Activated T-helper 17 cell treated with anti-CD3 and anti-CD28 coated beads, Interleukin-2, amount 50 U/mL, for 72 hours (primary cell): ENCODE results near the gene BCAP29. TPM values are rescaled to one million over a fixed set of nuclear protein-coding genes. Genes with fewer than 3 reads are reported as not detected.
"Not testable (repeated sequence)": the region's sequence is repeated elsewhere in the genome, so short reads cannot be mapped to it uniquely, and the experiment has no call there.

Experiments used
- ATAC-seq: fragments of 150-1000 bp; cut with Tn5 transposase; replicated peaks from 2 replicates; pipeline ENCODE4 v1.10.0; 2021; ENCODE audit warnings: mild to moderate bottlenecking, moderate library complexity
- H3K27ac Mint-ChIP-seq: one replicate; pipeline ENCODE4 v1.8.0; 2022; ENCODE audit warnings: mixed read lengths
- H3K27me3 Mint-ChIP-seq: one replicate; pipeline ENCODE4 v1.8.0; 2022; ENCODE audit warnings: mixed read lengths
- H3K36me3 Mint-ChIP-seq: one replicate; pipeline ENCODE4 v1.8.0; 2022; ENCODE audit warnings: low read depth, mild to moderate bottlenecking, mixed read lengths
- H3K4me1 Mint-ChIP-seq: one replicate; pipeline ENCODE4 v1.8.0; 2022; ENCODE audit warnings: mixed read lengths
- H3K4me3 Mint-ChIP-seq: one replicate; pipeline ENCODE4 v1.8.0; 2022; ENCODE audit warnings: mild to moderate bottlenecking, mixed read lengths
- H3K9me3 Mint-ChIP-seq: one replicate; pipeline ENCODE4 v1.8.0; 2022; ENCODE audit warnings: mixed read lengths
- total RNA-seq, 2 donors: library from RNA; stranded (reverse); gene quantifications; one replicate each; pipeline ENCODE4 v1.2.3, GENCODE V29; 2022

Gene BCAP29
- total RNA-seq, 2 donors from 2014 or later = 33.3 to 51.6 TPM

- no peaks in the 10 kb centered on the region for H3K36me3 Mint-ChIP-seq
- ATAC-seq = peak; percentile 89
- no peaks in the 10 kb centered on the region for H3K9me3 Mint-ChIP-seq
- H3K4me3 Mint-ChIP-seq = no peak overlapping the region
- no peaks in the 10 kb centered on the region for H3K4me1 Mint-ChIP-seq
- H3K27me3 Mint-ChIP-seq = no peaks in the 10 kb centered on the region
- no peak overlapping the region for H3K27ac Mint-ChIP-seq
Measured at GRCh38 chr7:107622429-107622828, 42.4 kb downstream of the BCAP29 start.

GRCh38 chr7:107622894-107623293 lies 42.8 kb downstream of the BCAP29 start:
- no peaks in the 10 kb centered on the region for H3K27me3 Mint-ChIP-seq
- H3K27ac Mint-ChIP-seq = no peak overlapping the region
- ATAC-seq = no peak
- H3K4me3 Mint-ChIP-seq = no peak overlapping the region
- no peaks in the 10 kb centered on the region for H3K36me3 Mint-ChIP-seq
- no peaks in the 10 kb centered on the region for H3K4me1 Mint-ChIP-seq
- no peaks in the 10 kb centered on the region for H3K9me3 Mint-ChIP-seq

GRCh38 chr7:107627002-107627401 lies 47.0 kb downstream of the BCAP29 start:
- ATAC-seq = no peak
- H3K27me3 Mint-ChIP-seq = no peaks in the 10 kb centered on the region
- no peak overlapping the region for H3K4me3 Mint-ChIP-seq
- no peaks in the 10 kb centered on the region for H3K9me3 Mint-ChIP-seq
- no peak overlapping the region for H3K27ac Mint-ChIP-seq
- no peaks in the 10 kb centered on the region for H3K4me1 Mint-ChIP-seq
- no peaks in the 10 kb centered on the region for H3K36me3 Mint-ChIP-seq

GRCh38 chr7:107628461-107629064 lies 48.5 kb downstream of the BCAP29 start:
- Mint-ChIP-seq H3K9me3 (no peaks in the 10 kb centered on the region), H3K27ac (no peak overlapping the region), H3K36me3 (no peaks in the 10 kb centered on the region), H3K4me3 (no peak overlapping the region), H3K4me1 (no peaks in the 10 kb centered on the region), H3K27me3 (no peaks in the 10 kb centered on the region)
- no peak for ATAC-seq

- Mint-ChIP-seq H3K4me1 (no peaks in the 10 kb centered on the region), H3K36me3 (no peaks in the 10 kb centered on the region), H3K27ac (no peak overlapping the region)
Measured at GRCh38 chr7:107630342-107630741, 50.3 kb downstream of the BCAP29 start.

GRCh38 chr7:107631588-107632491 lies 51.8 kb downstream of the BCAP29 start:
- H3K4me1 Mint-ChIP-seq = no peaks in the 10 kb centered on the region
- H3K4me3 Mint-ChIP-seq = no peak overlapping the region
- no peaks in the 10 kb centered on the region for H3K9me3 Mint-ChIP-seq
- no peak for ATAC-seq
- H3K27ac Mint-ChIP-seq = no peak overlapping the region
- H3K27me3 Mint-ChIP-seq = peaks cover 4% of the 10 kb centered on the region
- no peaks in the 10 kb centered on the region for H3K36me3 Mint-ChIP-seq

More at GRCh38 chr7:107630342-107630741, 50.3 kb downstream of the BCAP29 start:
- Mint-ChIP-seq H3K27me3 (peaks cover 3% of the 10 kb centered on the region), H3K4me3 (no peak overlapping the region), H3K9me3 (no peaks in the 10 kb centered on the region)
- ATAC-seq = no peak

GRCh38 chr7:107632492-107632865 lies 52.4 kb downstream of the BCAP29 start:
- Mint-ChIP-seq H3K36me3 (no peaks in the 10 kb centered on the region), H3K27me3 (peaks cover 4% of the 10 kb centered on the region), H3K27ac (no peak overlapping the region), H3K9me3 (no peaks in the 10 kb centered on the region), H3K4me1 (no peaks in the 10 kb centered on the region), H3K4me3 (no peak overlapping the region)
- ATAC-seq = no peak

GRCh38 chr7:107638594-107638993 lies 58.5 kb downstream of the BCAP29 start:
- ATAC-seq = peak; percentile 44
- Mint-ChIP-seq H3K27ac (no peak overlapping the region), H3K36me3 (no peaks in the 10 kb centered on the region), H3K4me1 (peaks cover 3% of the 10 kb centered on the region), H3K4me3 (no peak overlapping the region), H3K9me3 (no peaks in the 10 kb centered on the region), H3K27me3 (peaks cover 4% of the 10 kb centered on the region)

GRCh38 chr7:107639070-107639469 lies 59.0 kb downstream of the BCAP29 start:
- H3K27ac Mint-ChIP-seq, H3K4me3 Mint-ChIP-seq, H3K27me3 Mint-ChIP-seq, ATAC-seq, H3K36me3 Mint-ChIP-seq, H3K4me1 Mint-ChIP-seq, H3K9me3 Mint-ChIP-seq: not testable (repeated sequence)

GRCh38 chr7:107641676-107642075 lies 61.6 kb downstream of the BCAP29 start:
- H3K4me1 Mint-ChIP-seq = peaks cover 9% of the 10 kb centered on the region

GRCh38 chr7:107642501-107642900 lies 62.5 kb downstream of the BCAP29 start:
- no peaks in the 10 kb centered on the region for H3K9me3 Mint-ChIP-seq
- ATAC-seq = no peak
- no peak overlapping the region for H3K27ac Mint-ChIP-seq
- H3K4me1 Mint-ChIP-seq = peaks cover 9% of the 10 kb centered on the region
- H3K4me3 Mint-ChIP-seq = no peak overlapping the region
- no peaks in the 10 kb centered on the region for H3K36me3 Mint-ChIP-seq
- H3K27me3 Mint-ChIP-seq = no peaks in the 10 kb centered on the region

More at GRCh38 chr7:107641676-107642075, 61.6 kb downstream of the BCAP29 start:
- H3K9me3 Mint-ChIP-seq = no peaks in the 10 kb centered on the region
- ATAC-seq = no peak
- H3K27me3 Mint-ChIP-seq = no peaks in the 10 kb centered on the region
- H3K27ac Mint-ChIP-seq = no peak overlapping the region
- no peak overlapping the region for H3K4me3 Mint-ChIP-seq
- no peaks in the 10 kb centered on the region for H3K36me3 Mint-ChIP-seq

- Mint-ChIP-seq H3K9me3 (no peaks in the 10 kb centered on the region), H3K36me3 (no peaks in the 10 kb centered on the region), H3K4me3 (no peak overlapping the region), H3K4me1 (peaks cover 7% of the 10 kb centered on the region), H3K27ac (no peak overlapping the region), H3K27me3 (no peaks in the 10 kb centered on the region)
- no peak for ATAC-seq
Measured at GRCh38 chr7:107643407-107643806, 63.4 kb downstream of the BCAP29 start.

- H3K27me3 Mint-ChIP-seq = no peaks in the 10 kb centered on the region
- peak overlapping the region; percentile 9 for H3K4me3 Mint-ChIP-seq
- peaks cover 6% of the 10 kb centered on the region for H3K4me1 Mint-ChIP-seq
- H3K9me3 Mint-ChIP-seq = no peaks in the 10 kb centered on the region
- H3K27ac Mint-ChIP-seq = peak overlapping the region; percentile 13
- H3K36me3 Mint-ChIP-seq = no peaks in the 10 kb centered on the region
- no peak for ATAC-seq
Measured at GRCh38 chr7:107643938-107644308, 63.9 kb downstream of the BCAP29 start.

- Mint-ChIP-seq H3K9me3 (no peaks in the 10 kb centered on the region), H3K36me3 (no peaks in the 10 kb centered on the region), H3K4me3 (peak overlapping the region; percentile 9), H3K27me3 (no peaks in the 10 kb centered on the region), H3K4me1 (peaks cover 6% of the 10 kb centered on the region), H3K27ac (peak overlapping the region; percentile 13)
- ATAC-seq = no peak
Measured at GRCh38 chr7:107644309-107644974, 64.4 kb downstream of the BCAP29 start.

- H3K4me3 Mint-ChIP-seq = no peak overlapping the region
- H3K36me3 Mint-ChIP-seq = no peaks in the 10 kb centered on the region
- no peak for ATAC-seq
Measured at GRCh38 chr7:107652642-107653041, 72.6 kb downstream of the BCAP29 start.

More at GRCh38 chr7:107652642-107653041, 72.6 kb downstream of the BCAP29 start:
- H3K9me3 Mint-ChIP-seq = no peaks in the 10 kb centered on the region
- H3K27me3 Mint-ChIP-seq = peaks cover 3% of the 10 kb centered on the region
- H3K4me1 Mint-ChIP-seq = no peaks in the 10 kb centered on the region
- no peak overlapping the region for H3K27ac Mint-ChIP-seq
